HepG2 (cell line): Measurements from ENCODE around the gene C1orf50. TPM values are rescaled to one million over a fixed set of nuclear protein-coding genes. Genes with fewer than 3 reads are reported as not detected.

Experiments used
- ATAC-seq: fragments of 200-7000 bp; cut with Tn5 transposase; 3 replicates; pipeline ENCODE4 v1.9.1; 2020; ENCODE audit warnings: mild to moderate bottlenecking, moderate library complexity
- BruUV-seq: library from RNA; stranded (reverse); fragments of 400-500 nt; replicated peaks from 2 replicates; lab custom pipeline; 2021; lab: Mats Ljungman, UMichigan
- CTCF ChIA-PET: fragments of 300-600 bp; formaldehyde crosslinking; extraction: SDS; loops from one replicate; lab custom pipeline; 2021; ENCODE audit warnings: low total read pairs, inconsistent platforms, low intra/inter-chr PET ratio; lab: Yijun Ruan, JAX
- POLR2A ChIA-PET: fragments of 350-600 bp; sonication (Branson Sonifier 250); formaldehyde crosslinking; loops from one replicate; lab custom pipeline; 2020; ENCODE audit warnings: antibody characterized with exemption, inconsistent platforms; lab: Yijun Ruan, JAX
- DNase-seq: peaks from one replicate; pipeline ENCODE4 v3.0.0-alpha.2; 2015; ENCODE audit warnings: low spot score
- FAIRE-seq: peaks from 3 replicates; lab custom pipeline; 2011; peaks lifted over from hg19 to GRCh38; lab: Jason Lieb, UNC
- H2AFZ ChIP-seq: one replicate; pipeline ENCODE4 v1.6.1; 2011; ENCODE audit warnings: low read length, inconsistent platforms
- H3K27ac ChIP-seq: fragments of 300-600 bp; 3 replicates; pipeline ENCODE4 v1.8.0; 2011; ENCODE audit warnings: mixed run types, mild to moderate bottlenecking, mixed read lengths, low read length, inconsistent platforms; ENCODE audit not compliant: insufficient read depth; ENCODE audit errors: extremely low read length
- H3K27me3 ChIP-seq, 2 experiments: fragments of 200-600 bp in 1 of 2; 2 replicates in 1 of 2; 3 replicates in 1 of 2; pipeline versions ENCODE4 v1.6.0 to v1.8.0; 2011; ENCODE audit warnings: low read length in 2 of 2, mild to moderate bottlenecking in 2 of 2, moderate library complexity in 2 of 2, inconsistent platforms in 1 of 2; ENCODE audit not compliant: insufficient read depth in 2 of 2, control insufficient read depth in 1 of 2
- H3K36me3 ChIP-seq, 2 experiments: fragments of 200-600 bp in 1 of 2; replicated peaks in 1 of 2; 2 replicates in 1 of 2; 3 replicates in 1 of 2; pipeline versions ENCODE4 v1.5.1 to v1.8.0; 2011; ENCODE audit warnings: low read length in 2 of 2, inconsistent platforms in 1 of 2; ENCODE audit not compliant: insufficient read depth in 2 of 2, control insufficient read depth in 1 of 2
- H3K4me1 ChIP-seq: 2 replicates; pipeline ENCODE4 v1.5.1; 2012; ENCODE audit warnings: low read length, inconsistent platforms; ENCODE audit not compliant: insufficient read depth
- H3K4me2 ChIP-seq: 2 replicates; pipeline ENCODE4 v1.6.0; 2011; ENCODE audit warnings: low read depth, low read length, inconsistent platforms
- H3K4me3 ChIP-seq, 3 experiments: fragments of 200-600 bp in 1 of 3; sonication (generic), shearing (Covaris generic) in 1 of 3; replicated peaks in 1 of 3; 2 replicates each; pipeline ENCODE4 v1.5.1; 2011 to 2016; ENCODE audit warnings: low read length in 3 of 3, inconsistent platforms in 2 of 3, low read depth in 2 of 3, mild to moderate bottlenecking in 2 of 3, control low read depth in 1 of 3, mixed read lengths in 1 of 3; ENCODE audit not compliant: insufficient read depth in 1 of 3
- H3K79me2 ChIP-seq: one replicate; pipeline ENCODE4 v1.6.1; 2011; ENCODE audit warnings: low read length, inconsistent platforms; ENCODE audit not compliant: insufficient read depth
- H3K9ac ChIP-seq: 2 replicates; pipeline ENCODE4 v1.6.0; 2011; ENCODE audit warnings: mild to moderate bottlenecking, low read depth, low read length, inconsistent platforms; ENCODE audit not compliant: insufficient read depth
- H3K9me3 ChIP-seq: 2 replicates; pipeline ENCODE4 v1.5.1; 2012; ENCODE audit warnings: mild to moderate bottlenecking, low read length
- H4K20me1 ChIP-seq: 2 replicates; pipeline ENCODE4 v1.6.0; 2011; ENCODE audit warnings: inconsistent platforms, mild to moderate bottlenecking, low read length, moderate library complexity; ENCODE audit not compliant: insufficient read depth
- ARNTL ChIP-seq: sonication (generic); formaldehyde crosslinking; IDR thresholded peaks from 2 replicates; pipeline ENCODE4 v1.4.0; 2020; ENCODE audit warnings: mild to moderate bottlenecking, missing genetic modification reagents
- CCDC6 ChIP-seq: sonication (generic); formaldehyde crosslinking; IDR thresholded peaks from 2 replicates; pipeline ENCODE4 v1.8.1; 2022; ENCODE audit warnings: mild to moderate bottlenecking, missing genetic modification reagents, moderate library complexity
- EEA1 ChIP-seq: sonication (generic); formaldehyde crosslinking; IDR thresholded peaks from 2 replicates; pipeline ENCODE4 v1.5.1; 2020; ENCODE audit warnings: mild to moderate bottlenecking, missing genetic modification reagents, borderline replicate concordance
- EZH2 ChIP-seq: conservative IDR thresholded peaks from 2 replicates; pipeline ENCODE4 v1.6.1; 2012; ENCODE audit warnings: mild to moderate bottlenecking, low read depth, low read length, moderate library complexity
- GTF3A ChIP-seq: sonication (generic); formaldehyde crosslinking; conservative IDR thresholded peaks from 2 replicates; pipeline ENCODE4 v1.4.0; 2020; ENCODE audit warnings: mild to moderate bottlenecking, missing genetic modification reagents
- HOXA9 ChIP-seq: sonication (generic); formaldehyde crosslinking; IDR thresholded peaks from 2 replicates; pipeline ENCODE4 v1.8.1; 2022; ENCODE audit warnings: missing genetic modification reagents, mild to moderate bottlenecking, moderate library complexity, borderline replicate concordance
- KDM4B ChIP-seq: sonication (generic); formaldehyde crosslinking; IDR thresholded peaks from 2 replicates; pipeline ENCODE4 v1.4.0; 2020; ENCODE audit warnings: missing genetic modification reagents
- POLR2A ChIP-seq, 2 experiments: IDR thresholded peaks; 2 replicates each; pipeline ENCODE4 v1.6.1; 2011; ENCODE audit warnings: low read depth in 2 of 2, low read length in 2 of 2, mild to moderate bottlenecking in 1 of 2, moderate library complexity in 1 of 2; ENCODE audit not compliant: insufficient read depth in 1 of 2
- PRPF4 ChIP-seq: fragments of 200-400 bp; formaldehyde crosslinking; IDR thresholded peaks from 2 replicates; pipeline ENCODE4 v1.6.1; 2016; ENCODE audit warnings: low read length, low read depth; ENCODE audit not compliant: poor library complexity, severe bottlenecking
- RBM22 ChIP-seq: fragments of 200-400 bp; formaldehyde crosslinking; optimal IDR thresholded peaks from 2 replicates; pipeline ENCODE3; 2017; ENCODE audit warnings: mild to moderate bottlenecking, low read length, moderate library complexity
- RFX5 ChIP-seq: IDR thresholded peaks from 2 replicates; pipeline ENCODE4 v1.6.1; 2011; ENCODE audit warnings: low read depth, low read length, improper control_type of control experiment
- SALL2 ChIP-seq: sonication (generic); formaldehyde crosslinking; IDR thresholded peaks from 2 replicates; pipeline ENCODE4 v1.8.1; 2023; ENCODE audit warnings: mild to moderate bottlenecking, missing genetic modification reagents, inconsistent platforms
- SATB2 ChIP-seq: sonication (generic); formaldehyde crosslinking; IDR thresholded peaks from 2 replicates; pipeline ENCODE4 v1.5.0; 2020; ENCODE audit warnings: missing genetic modification reagents
- SP5 ChIP-seq: IDR thresholded peaks from 2 replicates; pipeline ENCODE4 v1.6.1; 2016; ENCODE audit warnings: low read depth, borderline replicate concordance
- SRY ChIP-seq: sonication (generic); formaldehyde crosslinking; IDR thresholded peaks from 2 replicates; pipeline ENCODE4 v1.8.0; 2022; ENCODE audit warnings: mild to moderate bottlenecking, missing genetic modification reagents
- TCF7 ChIP-seq: sonication (generic); IDR thresholded peaks from 2 replicates; pipeline ENCODE4 v1.6.1; 2016; ENCODE audit warnings: antibody characterized with exemption, low read depth
- THAP11 ChIP-seq: IDR thresholded peaks from 2 replicates; pipeline ENCODE4 v1.6.1; 2016; ENCODE audit warnings: missing biosample characterization, missing genetic modification reagents
- ZNF235 ChIP-seq: sonication (generic); formaldehyde crosslinking; IDR thresholded peaks from 2 replicates; pipeline ENCODE4 v1.8.1; 2023; ENCODE audit warnings: mild to moderate bottlenecking, missing genetic modification reagents, borderline replicate concordance
- ZNF407 ChIP-seq: sonication (generic); formaldehyde crosslinking; IDR thresholded peaks from one replicate; pipeline ENCODE4 v1.5.1; 2020; ENCODE audit warnings: mild to moderate bottlenecking, missing genetic modification reagents; ENCODE audit errors: not compliant biosample characterization
- ZNF816 ChIP-seq: sonication (generic); formaldehyde crosslinking; IDR thresholded peaks from 2 replicates; pipeline ENCODE4 v1.8.0; 2022; ENCODE audit warnings: missing genetic modification reagents, mild to moderate bottlenecking, borderline replicate concordance
- WGBS: methylation state at CpG from one replicate; pipeline ENCODE4 v1.1.6; 2017; ENCODE audit warnings: low lambda C conversion rate; 5-methylcytosine and 5-hydroxymethylcytosine counted together
- in situ Hi-C: cut with HindIII; loops from 2 replicates; pipeline ENCODE4 v1.10.0; 2017; ENCODE audit warnings: low pct_unique_long_range_greater_than_20kb; ENCODE audit not compliant: extremely low pct_ligation_motif_present
- intact Hi-C: fragments of 100-400 bp; cut with micrococcal nuclease; formaldehyde crosslinking; loops from one replicate; pipeline ENCODE4 v1.10.0; 2022; ENCODE audit not compliant: unreplicated experiment
- polyA plus RNA-seq, 8 experiments: library from polyadenylated mRNA; depleted of rRNA in 3 of 8; stranded (reverse) in 7 of 8; unstranded in 1 of 8; fragments of >200 nt; fragmentation: Illumina TruSeq in 4 of 8; extraction: Trizol in 4 of 8; gene quantifications; 2 replicates each; pipeline versions ENCODE4 v1.2.1 to v1.2.3, GENCODE V29; 2011 to 2016; ENCODE audit warnings: low read depth in 4 of 8, missing spikeins in 1 of 8, mixed read lengths in 1 of 8; ENCODE audit not compliant: insufficient read depth in 1 of 8
- total RNA-seq, 5 experiments: library from RNA; depleted of rRNA; stranded (reverse); fragments of >200 nt; fragmentation: Illumina TruSeq; extraction: Trizol; gene quantifications; 2 replicates each; pipeline ENCODE4 v1.2.3, GENCODE V29; 2016; ENCODE audit warnings: low read depth in 1 of 5

C1orf50 gene
- total and polyA plus RNA-seq, 2 of the 13 experiments (the other 11 are each of a cell fraction or from before 2014, with no cell fraction given) = 4.3 to 4.8 TPM

GRCh38 chr1:42801832-42802473 lies 34.9 kb downstream of the C1orf50 start:
- 87% methylated on average over 8 of the region's 8 CpGs for WGBS

GRCh38 chr1:42806171-42806570 lies 39.1 kb downstream of the C1orf50 start:
- ChIA-PET POLR2A (no interaction called here), CTCF (no interaction called here)
- Histone ChIP-seq H2AFZ (no peak overlapping the region), H4K20me1 (no peaks in the 10 kb centered on the region), H3K4me1 (no peaks in the 10 kb centered on the region), H3K27me3 (no peaks in the 10 kb centered on the region; a peak in 1 of 5 replicates), H3K9ac (no peak overlapping the region), H3K9me3 (no peaks in the 10 kb centered on the region), H3K4me2 (no peak overlapping the region), H3K27ac (no peak overlapping the region), H3K36me3 (peaks cover under 1 to 2% of the 10 kb centered on the region in 2 experiments; a peak in 2 of 5 replicates), H3K4me3 (no peak overlapping the region), H3K79me2 (no peaks in the 10 kb centered on the region)
- no peak for FAIRE-seq
- intact Hi-C loops (no loop called here), in situ Hi-C loops (no loop called here)
- ATAC-seq = no peak
- BruUV-seq = no TSS peak
- no peak for DNase-seq
- TF ChIP-seq THAP11 (CRISPR knock-in tag) (no peak), SALL2 (CRISPR knock-in tag) (no peak), TCF7 (no peak), ZNF407 (CRISPR knock-in tag) (no peak)

More at GRCh38 chr1:42801832-42802473, 34.9 kb downstream of the C1orf50 start:
- peaks cover 0 to 2% of the 10 kb centered on the region in 2 experiments; a peak in 1 of 5 replicates for H3K36me3 ChIP-seq
- DNase-seq (no peak), ATAC-seq (no peak), FAIRE-seq (no peak)
- H2AFZ ChIP-seq = no peak overlapping the region
- no peak overlapping the region for H3K27ac ChIP-seq
- no peaks in the 10 kb centered on the region for H4K20me1 ChIP-seq
- H3K9ac ChIP-seq = no peak overlapping the region
- ChIA-PET POLR2A (no interaction called here), CTCF (no interaction called here)
- no peak overlapping the region for H3K4me2 ChIP-seq
- no TSS peak for BruUV-seq
- no peaks in the 10 kb centered on the region for H3K79me2 ChIP-seq
- H3K4me3 ChIP-seq = no peak overlapping the region
- H3K4me1 ChIP-seq = no peaks in the 10 kb centered on the region
- in situ Hi-C loops = no loop called here
- no peak for TF ChIP-seq PRPF4
- TF ChIP-seq ARNTL (CRISPR knock-in tag) = no peak
- no peak for TF ChIP-seq ZNF816
- no peak for TF ChIP-seq ZNF235
- TF ChIP-seq SP5 = no peak
- no peak for TF ChIP-seq EEA1
- no peak for TF ChIP-seq SRY (CRISPR knock-in tag)
- TF ChIP-seq KDM4B = no peak
- no peak for TF ChIP-seq POLR2A (IDR thresholded peaks at IDR 0.05; ENCODE audit: insufficient read depth in 1 of 2, low read depth in 2 of 2, low read length in 2 of 2)
- no peak for TF ChIP-seq CCDC6 (CRISPR knock-in tag)
- TF ChIP-seq EZH2 = no peak
- no peak for TF ChIP-seq HOXA9 (CRISPR knock-in tag)
- no peak for TF ChIP-seq RFX5
- TF ChIP-seq GTF3A (CRISPR knock-in tag) = no peak
- TF ChIP-seq SATB2 (CRISPR knock-in tag) = no peak
- TF ChIP-seq RBM22 = no peak
- TF ChIP-seq, all 625 proteins: peak for 0
- intact Hi-C loops = no loop called here
- Histone ChIP-seq H3K27me3 (no peaks in the 10 kb centered on the region), H3K9me3 (no peaks in the 10 kb centered on the region)
